ENCODE results near the gene ROM1.
"Not testable (repeated sequence)": the region's sequence is repeated elsewhere in the genome, so short reads cannot be mapped to it uniquely, and the experiment has no call there.

Gene ROM1

GRCh38 chr11:62580959-62581715 lies 31.9 kb upstream of the ROM1 start:
- peaks cover 22% of the 10 kb centered on the region for H3K79me2 ChIP-seq (ENCODE audit: insufficient read depth, low read length)

GRCh38 chr11:62581735-62582134 lies 31.3 kb upstream of the ROM1 start:
- not testable (repeated sequence) for H3K9ac ChIP-seq (ENCODE audit: low read depth, low read length); H4K20me1 ChIP-seq (ENCODE audit: insufficient read depth, low read length); H3K9me3 ChIP-seq (ENCODE audit: insufficient read depth, low read length, severe bottlenecking); ATAC-seq (ENCODE audit: insufficient read depth, low read depth); H3K4me1 ChIP-seq (ENCODE audit: insufficient read depth, low read length); H2AFZ ChIP-seq (ENCODE audit: low read depth, low read length); DNase-seq; H3K27ac ChIP-seq (ENCODE audit: low read length); H3K4me3 ChIP-seq (ENCODE audit: low read depth in 1 of 2, low read length in 2 of 2); H3K4me2 ChIP-seq (ENCODE audit: insufficient read depth, low read length); H3K27me3 ChIP-seq (ENCODE audit: insufficient read depth, low read length, poor library complexity)
- peaks cover 66% of the 10 kb centered on the region for H3K36me3 ChIP-seq (ENCODE audit: insufficient read depth, low read length)
- H3K79me2 ChIP-seq (ENCODE audit: insufficient read depth, low read length): peaks cover 19% of the 10 kb centered on the region

More at GRCh38 chr11:62580959-62581715, 31.9 kb upstream of the ROM1 start:
- no peak overlapping the region for H2AFZ ChIP-seq (ENCODE audit: low read depth, low read length)
- H3K4me1 ChIP-seq (ENCODE audit: insufficient read depth, low read length): peaks cover 4% of the 10 kb centered on the region
- no peaks in the 10 kb centered on the region; the same call in 1 of the 2 replicates for H4K20me1 ChIP-seq (ENCODE audit: insufficient read depth, low read length)
- H3K9me3 ChIP-seq (ENCODE audit: insufficient read depth, low read length, severe bottlenecking): no peaks in the 10 kb centered on the region
- no peaks in the 10 kb centered on the region for H3K27me3 ChIP-seq (ENCODE audit: insufficient read depth, low read length, poor library complexity)
- H3K9ac ChIP-seq (ENCODE audit: low read depth, low read length): no peak overlapping the region
- H3K4me2 ChIP-seq (ENCODE audit: insufficient read depth, low read length): no peak overlapping the region
- H3K4me3 ChIP-seq (ENCODE audit: low read depth in 1 of 2, low read length in 2 of 2): no peak overlapping the region
- H3K27ac ChIP-seq (ENCODE audit: low read length): no peak overlapping the region
- H3K36me3 ChIP-seq (ENCODE audit: insufficient read depth, low read length): peaks cover 69% of the 10 kb centered on the region
- ATAC-seq (ENCODE audit: insufficient read depth, low read depth): no peak
- DNase-seq: no peak
- no peak for TF ChIP-seq EZH2 (IDR thresholded peaks at IDR 0.05; ENCODE audit: borderline replicate concordance, low read depth, low read length, severe bottlenecking)
- TF ChIP-seq CTCF (IDR thresholded peaks at IDR 0.05; ENCODE audit: borderline replicate concordance, extremely low read depth, low read length, poor library complexity, severe bottlenecking): no peak

- H3K9ac ChIP-seq (ENCODE audit: low read depth, low read length); H4K20me1 ChIP-seq (ENCODE audit: insufficient read depth, low read length); H2AFZ ChIP-seq (ENCODE audit: low read depth, low read length); H3K9me3 ChIP-seq (ENCODE audit: insufficient read depth, low read length, severe bottlenecking); H3K27ac ChIP-seq (ENCODE audit: low read length); H3K4me2 ChIP-seq (ENCODE audit: insufficient read depth, low read length); H3K27me3 ChIP-seq (ENCODE audit: insufficient read depth, low read length, poor library complexity); DNase-seq; ATAC-seq (ENCODE audit: insufficient read depth, low read depth); H3K4me3 ChIP-seq (ENCODE audit: low read depth in 1 of 2, low read length in 2 of 2): not testable (repeated sequence)
- Histone ChIP-seq H3K4me1 (ENCODE audit: insufficient read depth, low read length) (peaks cover 10% of the 10 kb centered on the region), H3K36me3 (ENCODE audit: insufficient read depth, low read length) (peaks cover 54% of the 10 kb centered on the region), H3K79me2 (ENCODE audit: insufficient read depth, low read length) (peaks cover 32% of the 10 kb centered on the region)
These were observed 27.7 kb upstream of the ROM1 start for GRCh38 chr11:62585356-62585755.

- Histone ChIP-seq H3K4me2 (ENCODE audit: insufficient read depth, low read length) (0 out of 2 replicates have a peak overlapping the region, but pooled peaks have one; percentile 95), H3K79me2 (ENCODE audit: insufficient read depth, low read length) (peaks cover 36% of the 10 kb centered on the region), H3K36me3 (ENCODE audit: insufficient read depth, low read length) (peaks cover 49% of the 10 kb centered on the region), H2AFZ (ENCODE audit: low read depth, low read length) (no peak overlapping the region), H3K4me1 (ENCODE audit: insufficient read depth, low read length) (peaks cover 39% of the 10 kb centered on the region), H3K9ac (ENCODE audit: low read depth, low read length) (no peak overlapping the region), H4K20me1 (ENCODE audit: insufficient read depth, low read length) (peaks cover 6% of the 10 kb centered on the region), H3K27me3 (ENCODE audit: insufficient read depth, low read length, poor library complexity) (no peaks in the 10 kb centered on the region), H3K4me3 (ENCODE audit: low read depth in 1 of 2, low read length in 2 of 2) (no peak overlapping the region), H3K27ac (ENCODE audit: low read length) (no peak overlapping the region), H3K9me3 (ENCODE audit: insufficient read depth, low read length, severe bottlenecking) (no peaks in the 10 kb centered on the region)
- TF ChIP-seq CTCF (IDR thresholded peaks at IDR 0.05; ENCODE audit: borderline replicate concordance, extremely low read depth, low read length, poor library complexity, severe bottlenecking) (peak; percentile 44), EZH2 (IDR thresholded peaks at IDR 0.05; ENCODE audit: borderline replicate concordance, low read depth, low read length, severe bottlenecking) (no peak)
- ATAC-seq (ENCODE audit: insufficient read depth, low read depth): no peak
- peak; percentile 48 for DNase-seq
These were observed 24.0 kb upstream of the ROM1 start for GRCh38 chr11:62588966-62589637.

All from DND-41 (cell line).